Activated CD8-positive, alpha-beta memory T cell treated with anti-CD3 and anti-CD28 coated beads for 24 hours (primary cell): ENCODE results near the gene SLC38A11.

Experiments
- DNase-seq: peaks from one replicate; pipeline ENCODE4 v3.0.0-alpha.2; 2020

Gene SLC38A11

GRCh38 chr2:164913640-164914350, 41.5 kb downstream of the SLC38A11 start:
- no peak for DNase-seq

GRCh38 chr2:164913011-164913410, 42.3 kb downstream of the SLC38A11 start:
- DNase-seq = no peak

- no peak for DNase-seq
These were observed 43.5 kb downstream of the SLC38A11 start for GRCh38 chr2:164911832-164912231.

GRCh38 chr2:164910101-164910899, 45.0 kb downstream of the SLC38A11 start:
- DNase-seq = no peak

GRCh38 chr2:164906947-164907346, 48.4 kb downstream of the SLC38A11 start:
- no peak for DNase-seq

GRCh38 chr2:164905307-164905706, 50.0 kb downstream of the SLC38A11 start:
- DNase-seq = no peak

GRCh38 chr2:164903951-164904350, 51.4 kb downstream of the SLC38A11 start:
- no peak for DNase-seq

GRCh38 chr2:164903204-164903603, 52.1 kb downstream of the SLC38A11 start:
- no peak for DNase-seq

- no peak for DNase-seq
These were observed 56.2 kb downstream of the SLC38A11 start for GRCh38 chr2:164899121-164899520.

GRCh38 chr2:164898475-164898874, 56.9 kb downstream of the SLC38A11 start:
- DNase-seq = no peak

- DNase-seq = no peak
These were observed 57.7 kb downstream of the SLC38A11 start for GRCh38 chr2:164897469-164898260.

GRCh38 chr2:164896634-164897355, 58.5 kb downstream of the SLC38A11 start:
- DNase-seq = no peak

- no peak for DNase-seq
These were observed 59.1 kb downstream of the SLC38A11 start for GRCh38 chr2:164896226-164896625.

GRCh38 chr2:164891460-164891859, 63.9 kb downstream of the SLC38A11 start:
- no peak for DNase-seq

GRCh38 chr2:164890544-164890943, 64.8 kb downstream of the SLC38A11 start:
- DNase-seq = no peak

- no peak for DNase-seq
These were observed 66.7 kb downstream of the SLC38A11 start for GRCh38 chr2:164888592-164888991.

- no peak for DNase-seq
These were observed 67.7 kb downstream of the SLC38A11 start for GRCh38 chr2:164887434-164888144.

GRCh38 chr2:164882276-164882675, 73.0 kb downstream of the SLC38A11 start:
- no peak for DNase-seq

- no peak for DNase-seq
These were observed 73.8 kb downstream of the SLC38A11 start for GRCh38 chr2:164881524-164881923.

GRCh38 chr2:164879901-164880535, 75.3 kb downstream of the SLC38A11 start:
- DNase-seq = no peak

GRCh38 chr2:164877927-164878326, 77.4 kb downstream of the SLC38A11 start:
- DNase-seq = no peak

GRCh38 chr2:164877169-164877568, 78.2 kb downstream of the SLC38A11 start:
- no peak for DNase-seq
